GM12872 (cell line): ENCODE measurements around the gene POU2F3.

Source experiments
- TF ChIP-seq, protein P1 (sequence below): IDR thresholded peaks from 3 replicates; pipeline ENCODE4 v1.5.1; 2011; ENCODE audit warnings: low read depth, mild to moderate bottlenecking, low read length, moderate library complexity; ENCODE audit not compliant: insufficient read depth

Gene POU2F3

GRCh38 chr11:120342226-120342625 lies 102.3 kb downstream of the POU2F3 start:
- TF ChIP-seq, protein P1, sequence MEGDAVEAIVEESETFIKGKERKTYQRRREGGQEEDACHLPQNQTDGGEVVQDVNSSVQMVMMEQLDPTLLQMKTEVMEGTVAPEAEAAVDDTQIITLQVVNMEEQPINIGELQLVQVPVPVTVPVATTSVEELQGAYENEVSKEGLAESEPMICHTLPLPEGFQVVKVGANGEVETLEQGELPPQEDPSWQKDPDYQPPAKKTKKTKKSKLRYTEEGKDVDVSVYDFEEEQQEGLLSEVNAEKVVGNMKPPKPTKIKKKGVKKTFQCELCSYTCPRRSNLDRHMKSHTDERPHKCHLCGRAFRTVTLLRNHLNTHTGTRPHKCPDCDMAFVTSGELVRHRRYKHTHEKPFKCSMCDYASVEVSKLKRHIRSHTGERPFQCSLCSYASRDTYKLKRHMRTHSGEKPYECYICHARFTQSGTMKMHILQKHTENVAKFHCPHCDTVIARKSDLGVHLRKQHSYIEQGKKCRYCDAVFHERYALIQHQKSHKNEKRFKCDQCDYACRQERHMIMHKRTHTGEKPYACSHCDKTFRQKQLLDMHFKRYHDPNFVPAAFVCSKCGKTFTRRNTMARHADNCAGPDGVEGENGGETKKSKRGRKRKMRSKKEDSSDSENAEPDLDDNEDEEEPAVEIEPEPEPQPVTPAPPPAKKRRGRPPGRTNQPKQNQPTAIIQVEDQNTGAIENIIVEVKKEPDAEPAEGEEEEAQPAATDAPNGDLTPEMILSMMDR = no peak

- TF ChIP-seq, protein P1 = no peak
Observed at GRCh38 chr11:120342678-120343077, 102.7 kb downstream of the POU2F3 start.

DNA sequence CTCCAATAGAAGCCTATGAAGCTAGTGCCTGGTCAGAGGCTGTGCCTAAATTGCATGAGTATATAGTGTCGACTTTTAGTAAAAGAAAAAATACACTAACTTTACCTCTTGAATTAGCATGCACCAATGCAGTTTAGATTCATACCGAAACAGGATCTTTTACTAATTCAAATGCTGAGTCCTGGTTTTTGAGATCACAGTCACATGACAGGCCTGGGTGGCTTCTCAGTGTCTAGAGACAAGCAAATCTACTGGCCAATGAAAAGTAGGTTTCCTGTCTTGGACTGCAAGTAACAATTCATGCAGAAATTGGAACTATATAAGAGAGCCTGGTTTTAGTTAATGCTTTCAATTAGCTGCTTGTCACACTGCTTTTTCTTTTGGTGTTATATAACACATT lies 103.5 kb downstream of the POU2F3 start:
- TF ChIP-seq, protein P1 = no peak

GRCh38 chr11:120344302-120345004 lies 104.5 kb downstream of the POU2F3 start:
- TF ChIP-seq, protein P1 = no peak

GRCh38 chr11:120346233-120346632 lies 106.3 kb downstream of the POU2F3 start:
- TF ChIP-seq, protein P1 = no peak

DNA sequence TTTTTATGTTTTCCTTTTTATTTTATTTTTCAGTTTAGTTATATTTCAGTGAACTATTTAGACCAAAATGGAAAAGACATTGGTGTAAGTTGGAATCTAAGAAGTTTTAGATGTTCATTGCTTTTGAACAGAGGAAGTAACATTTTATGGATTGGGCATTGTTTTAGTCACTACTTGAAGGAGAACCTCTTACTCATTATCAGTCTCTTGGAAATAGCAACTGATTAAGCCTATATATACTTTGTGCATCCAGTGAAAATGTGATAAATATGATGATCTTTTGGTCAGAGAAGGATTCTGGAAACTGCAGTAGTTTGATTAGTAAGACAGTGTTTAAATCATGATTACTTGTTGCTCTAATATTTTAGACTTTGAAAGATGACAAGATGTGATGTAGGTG lies 110.7 kb downstream of the POU2F3 start:
- TF ChIP-seq, protein P1 = no peak

DNA sequence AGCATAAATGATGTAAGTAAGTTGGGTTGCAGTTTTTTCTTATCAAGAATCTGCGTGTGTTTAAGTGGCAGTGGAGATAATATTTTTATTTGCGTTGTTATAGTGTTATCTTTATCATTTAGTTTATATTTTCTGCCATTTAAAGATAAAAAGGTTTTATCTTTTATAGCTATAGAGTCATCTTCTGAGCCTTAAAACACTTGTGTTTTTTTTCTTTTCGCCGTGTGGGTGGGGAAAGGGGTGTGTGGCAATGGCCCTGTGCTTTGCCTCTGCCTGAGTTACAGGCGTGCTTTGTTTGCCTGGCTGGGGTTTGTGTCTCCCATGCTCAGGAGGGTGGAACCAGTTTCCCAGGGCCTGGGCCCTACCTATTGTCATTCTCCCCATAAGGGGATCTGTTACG lies 112.5 kb downstream of the POU2F3 start:
- TF ChIP-seq, protein P1 = no peak
